Measurements from ENCODE around the gene FNDC8. TPM values are rescaled to one million over a fixed set of nuclear protein-coding genes. Genes with fewer than 3 reads are reported as not detected.
A peak's percentile ranks its signal among the peaks of the same experiment; 100 is the strongest.

Gene FNDC8
- polyA plus RNA-seq, 2 of the 4 experiments (the other 2 are of a cell fraction): not detected

DNA sequence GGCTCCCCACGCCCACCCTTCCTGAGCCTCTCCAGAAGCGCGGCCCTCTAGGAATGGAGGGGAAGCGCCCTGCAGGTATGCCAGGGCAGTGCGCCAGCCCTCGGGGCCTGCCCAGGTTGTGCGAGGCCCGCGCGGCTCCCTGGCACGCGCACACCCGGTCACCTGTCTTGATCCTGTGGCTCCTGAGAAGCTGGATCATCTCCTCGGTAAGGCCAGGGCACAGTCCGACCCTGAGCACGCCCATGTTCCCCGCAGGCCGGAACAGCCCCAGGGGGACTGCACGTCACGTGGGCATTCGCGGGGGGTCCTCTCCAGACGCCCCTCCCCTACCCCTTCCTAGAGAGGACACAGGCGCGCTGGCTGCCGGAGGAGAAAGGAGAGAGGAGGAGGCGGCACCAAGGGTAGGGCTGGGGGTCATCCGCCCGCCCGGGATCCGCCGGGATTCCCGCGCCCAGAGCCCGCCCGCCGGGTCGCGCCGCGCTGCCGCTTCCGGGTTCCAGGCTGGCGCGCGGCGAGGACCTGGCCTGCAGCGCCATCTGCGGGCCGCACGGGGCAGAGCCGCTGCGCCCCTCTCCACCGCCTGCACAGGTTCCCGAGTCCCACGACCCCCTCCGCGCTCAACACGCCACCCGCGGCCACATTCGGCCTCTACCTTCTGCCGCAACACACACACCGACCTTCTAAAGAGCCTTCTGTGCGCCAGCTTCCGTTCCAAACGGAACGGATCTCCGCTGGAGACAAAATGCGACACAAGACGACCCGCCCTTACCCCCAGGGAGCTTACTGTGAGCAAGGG lies 1.8 kb upstream of the FNDC8 start, which contains the start of gene RAD51D:
RAD51D (minus strand) TSS at position 491 of the 796 bp plus-strand sequence; CDS start at position 244, 247 bp downstream.
- 1% methylated on average over 50 of the region's 72 CpGs for WGBS (ENCODE audit: missing lambda C conversion rate)
- ChIA-PET POLR2A (interaction anchor here (0.8 to 2.2 kb wide), 3 partner anchors 17 to 138 kb away, joined by 3 to 9 read pairs (median 3); no protein-coding TSS in a partner anchor), CTCF (interaction anchor here (0.6 to 13.1 kb wide), 82 partner anchors 10 to 730 kb away, joined by 3 to 297 read pairs (median 4); partner anchors contain the start of genes LIG3, NLE1, RFFL and SLFN5)
- no peaks in the 10 kb centered on the region for H3K9me3 ChIP-seq
- ATAC-seq: peak; percentile 85 to 92
- TF ChIP-seq, protein P1, sequence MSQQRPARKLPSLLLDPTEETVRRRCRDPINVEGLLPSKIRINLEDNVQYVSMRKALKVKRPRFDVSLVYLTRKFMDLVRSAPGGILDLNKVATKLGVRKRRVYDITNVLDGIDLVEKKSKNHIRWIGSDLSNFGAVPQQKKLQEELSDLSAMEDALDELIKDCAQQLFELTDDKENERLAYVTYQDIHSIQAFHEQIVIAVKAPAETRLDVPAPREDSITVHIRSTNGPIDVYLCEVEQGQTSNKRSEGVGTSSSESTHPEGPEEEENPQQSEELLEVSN (IDR thresholded peaks at IDR 0.05; ENCODE audit: borderline replicate concordance, low read depth): peak; percentile 82
- TF ChIP-seq TFCP2L1 (CRISPR knock-in tag; IDR thresholded peaks at IDR 0.05): 0 out of 2 replicates have a peak, but pooled peaks have one; percentile 48
- TF ChIP-seq EHF (CRISPR knock-in tag; IDR thresholded peaks at IDR 0.05): peak; percentile 64; the same call in 1 of the 2 replicates
- TF ChIP-seq HOXB13 (CRISPR knock-in tag; IDR thresholded peaks at IDR 0.05; ENCODE audit: low read depth): no peak
- TF ChIP-seq MYC (IDR thresholded peaks at IDR 0.05; ENCODE audit: borderline replicate concordance, low read length): peak; percentile 73
- TF ChIP-seq HEYL (CRISPR knock-in tag; IDR thresholded peaks at IDR 0.05): no peak
- no peak for TF ChIP-seq RNF2 (IDR thresholded peaks at IDR 0.05; ENCODE audit: borderline replicate concordance, low read depth)
- TF ChIP-seq, protein P2, sequence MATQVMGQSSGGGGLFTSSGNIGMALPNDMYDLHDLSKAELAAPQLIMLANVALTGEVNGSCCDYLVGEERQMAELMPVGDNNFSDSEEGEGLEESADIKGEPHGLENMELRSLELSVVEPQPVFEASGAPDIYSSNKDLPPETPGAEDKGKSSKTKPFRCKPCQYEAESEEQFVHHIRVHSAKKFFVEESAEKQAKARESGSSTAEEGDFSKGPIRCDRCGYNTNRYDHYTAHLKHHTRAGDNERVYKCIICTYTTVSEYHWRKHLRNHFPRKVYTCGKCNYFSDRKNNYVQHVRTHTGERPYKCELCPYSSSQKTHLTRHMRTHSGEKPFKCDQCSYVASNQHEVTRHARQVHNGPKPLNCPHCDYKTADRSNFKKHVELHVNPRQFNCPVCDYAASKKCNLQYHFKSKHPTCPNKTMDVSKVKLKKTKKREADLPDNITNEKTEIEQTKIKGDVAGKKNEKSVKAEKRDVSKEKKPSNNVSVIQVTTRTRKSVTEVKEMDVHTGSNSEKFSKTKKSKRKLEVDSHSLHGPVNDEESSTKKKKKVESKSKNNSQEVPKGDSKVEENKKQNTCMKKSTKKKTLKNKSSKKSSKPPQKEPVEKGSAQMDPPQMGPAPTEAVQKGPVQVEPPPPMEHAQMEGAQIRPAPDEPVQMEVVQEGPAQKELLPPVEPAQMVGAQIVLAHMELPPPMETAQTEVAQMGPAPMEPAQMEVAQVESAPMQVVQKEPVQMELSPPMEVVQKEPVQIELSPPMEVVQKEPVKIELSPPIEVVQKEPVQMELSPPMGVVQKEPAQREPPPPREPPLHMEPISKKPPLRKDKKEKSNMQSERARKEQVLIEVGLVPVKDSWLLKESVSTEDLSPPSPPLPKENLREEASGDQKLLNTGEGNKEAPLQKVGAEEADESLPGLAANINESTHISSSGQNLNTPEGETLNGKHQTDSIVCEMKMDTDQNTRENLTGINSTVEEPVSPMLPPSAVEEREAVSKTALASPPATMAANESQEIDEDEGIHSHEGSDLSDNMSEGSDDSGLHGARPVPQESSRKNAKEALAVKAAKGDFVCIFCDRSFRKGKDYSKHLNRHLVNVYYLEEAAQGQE (IDR thresholded peaks at IDR 0.05): peak; percentile 63
- TF ChIP-seq ZC3H11A (IDR thresholded peaks at IDR 0.05): no peak
- peak; percentile 99 for TF ChIP-seq SMC3 (IDR thresholded peaks at IDR 0.05)
- peak; percentile 86 to 100 for TF ChIP-seq RAD21 (conservative IDR thresholded peaks at IDR 0.05 in 1 of 2, IDR thresholded peaks at IDR 0.05 in 1 of 2)
- TF ChIP-seq ZFP36 (IDR thresholded peaks at IDR 0.05; ENCODE audit: borderline replicate concordance, partially characterized antibody): no peak
- TF ChIP-seq, protein P3, sequence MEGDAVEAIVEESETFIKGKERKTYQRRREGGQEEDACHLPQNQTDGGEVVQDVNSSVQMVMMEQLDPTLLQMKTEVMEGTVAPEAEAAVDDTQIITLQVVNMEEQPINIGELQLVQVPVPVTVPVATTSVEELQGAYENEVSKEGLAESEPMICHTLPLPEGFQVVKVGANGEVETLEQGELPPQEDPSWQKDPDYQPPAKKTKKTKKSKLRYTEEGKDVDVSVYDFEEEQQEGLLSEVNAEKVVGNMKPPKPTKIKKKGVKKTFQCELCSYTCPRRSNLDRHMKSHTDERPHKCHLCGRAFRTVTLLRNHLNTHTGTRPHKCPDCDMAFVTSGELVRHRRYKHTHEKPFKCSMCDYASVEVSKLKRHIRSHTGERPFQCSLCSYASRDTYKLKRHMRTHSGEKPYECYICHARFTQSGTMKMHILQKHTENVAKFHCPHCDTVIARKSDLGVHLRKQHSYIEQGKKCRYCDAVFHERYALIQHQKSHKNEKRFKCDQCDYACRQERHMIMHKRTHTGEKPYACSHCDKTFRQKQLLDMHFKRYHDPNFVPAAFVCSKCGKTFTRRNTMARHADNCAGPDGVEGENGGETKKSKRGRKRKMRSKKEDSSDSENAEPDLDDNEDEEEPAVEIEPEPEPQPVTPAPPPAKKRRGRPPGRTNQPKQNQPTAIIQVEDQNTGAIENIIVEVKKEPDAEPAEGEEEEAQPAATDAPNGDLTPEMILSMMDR (IDR thresholded peaks at IDR 0.05): peak; percentile 98
- TF ChIP-seq CHD2 (IDR thresholded peaks at IDR 0.05; ENCODE audit: low read length, partially characterized antibody): peak; percentile 24
- 0 out of 2 replicates have a peak, but pooled peaks have one; percentile 22 for TF ChIP-seq BHLHE40 (IDR thresholded peaks at IDR 0.05; ENCODE audit: low read depth, low read length)
- peak in 1 of 2 experiments; percentile 73; a peak in 2 of 5 replicates for TF ChIP-seq JUN (IDR thresholded peaks at IDR 0.05)
- no peak for TF ChIP-seq ZNF302 (CRISPR knock-in tag; IDR thresholded peaks at IDR 0.05)
- TF ChIP-seq, protein P4, sequence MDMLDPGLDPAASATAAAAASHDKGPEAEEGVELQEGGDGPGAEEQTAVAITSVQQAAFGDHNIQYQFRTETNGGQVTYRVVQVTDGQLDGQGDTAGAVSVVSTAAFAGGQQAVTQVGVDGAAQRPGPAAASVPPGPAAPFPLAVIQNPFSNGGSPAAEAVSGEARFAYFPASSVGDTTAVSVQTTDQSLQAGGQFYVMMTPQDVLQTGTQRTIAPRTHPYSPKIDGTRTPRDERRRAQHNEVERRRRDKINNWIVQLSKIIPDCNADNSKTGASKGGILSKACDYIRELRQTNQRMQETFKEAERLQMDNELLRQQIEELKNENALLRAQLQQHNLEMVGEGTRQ (IDR thresholded peaks at IDR 0.05): peak; percentile 91
- TF ChIP-seq PHF8 (IDR thresholded peaks at IDR 0.05; ENCODE audit: borderline replicate concordance, low read depth): peak; percentile 75; the same call in 1 of the 2 replicates
- TF ChIP-seq, protein P5, sequence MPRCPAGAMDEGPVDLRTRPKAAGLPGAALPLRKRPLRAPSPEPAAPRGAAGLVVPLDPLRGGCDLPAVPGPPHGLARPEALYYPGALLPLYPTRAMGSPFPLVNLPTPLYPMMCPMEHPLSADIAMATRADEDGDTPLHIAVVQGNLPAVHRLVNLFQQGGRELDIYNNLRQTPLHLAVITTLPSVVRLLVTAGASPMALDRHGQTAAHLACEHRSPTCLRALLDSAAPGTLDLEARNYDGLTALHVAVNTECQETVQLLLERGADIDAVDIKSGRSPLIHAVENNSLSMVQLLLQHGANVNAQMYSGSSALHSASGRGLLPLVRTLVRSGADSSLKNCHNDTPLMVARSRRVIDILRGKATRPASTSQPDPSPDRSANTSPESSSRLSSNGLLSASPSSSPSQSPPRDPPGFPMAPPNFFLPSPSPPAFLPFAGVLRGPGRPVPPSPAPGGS (IDR thresholded peaks at IDR 0.05): 0 out of 3 replicates have a peak, but pooled peaks have one; percentile 40
- TF ChIP-seq, protein P6, sequence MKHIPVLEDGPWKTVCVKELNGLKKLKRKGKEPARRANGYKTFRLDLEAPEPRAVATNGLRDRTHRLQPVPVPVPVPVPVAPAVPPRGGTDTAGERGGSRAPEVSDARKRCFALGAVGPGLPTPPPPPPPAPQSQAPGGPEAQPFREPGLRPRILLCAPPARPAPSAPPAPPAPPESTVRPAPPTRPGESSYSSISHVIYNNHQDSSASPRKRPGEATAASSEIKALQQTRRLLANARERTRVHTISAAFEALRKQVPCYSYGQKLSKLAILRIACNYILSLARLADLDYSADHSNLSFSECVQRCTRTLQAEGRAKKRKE (CRISPR knock-in tag; IDR thresholded peaks at IDR 0.05; ENCODE audit: low read depth): no peak
- TF ChIP-seq, protein P7, sequence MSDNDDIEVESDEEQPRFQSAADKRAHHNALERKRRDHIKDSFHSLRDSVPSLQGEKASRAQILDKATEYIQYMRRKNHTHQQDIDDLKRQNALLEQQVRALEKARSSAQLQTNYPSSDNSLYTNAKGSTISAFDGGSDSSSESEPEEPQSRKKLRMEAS (IDR thresholded peaks at IDR 0.05): peak; percentile 85
- 0 out of 2 replicates have a peak, but pooled peaks have one; percentile 18 for TF ChIP-seq ESRRA (IDR thresholded peaks at IDR 0.05; ENCODE audit: borderline replicate concordance, low read length)
- TF ChIP-seq POLR2A (IDR thresholded peaks at IDR 0.05; ENCODE audit: low read length): peak; percentile 52; the same call in 1 of the 2 replicates
- no peak for TF ChIP-seq NR3C1 (IDR thresholded peaks at IDR 0.05)
- peak within 1 kb of the TSS; percentile 71 for H3K4me3 ChIP-seq
- H3K4me1 ChIP-seq: peaks cover 27% of the 10 kb centered on the region
- H3K27ac ChIP-seq: peak within 1 kb of the TSS; percentile 91 to 94
- DNase-seq (ENCODE audit: low read depth in 1 of 2, low spot score in 1 of 2): peak; percentile 81 to 83
- peak within 1 kb of the TSS; percentile 90 for H3K4me2 ChIP-seq
- no peak for FAIRE-seq

Measured in A549 (cell line).